ENCODE data around the gene TBXT.
"Not testable (repeated sequence)": the region's sequence is repeated elsewhere in the genome, so short reads cannot be mapped to it uniquely, and the experiment has no call there.

TBXT gene

GRCh38 chr6:166192557-166192956, 24.9 kb upstream of the TBXT start:
- Histone ChIP-seq H3K36me3 (ENCODE audit: insufficient read depth) (no peaks in the 10 kb centered on the region), H3K27ac (no peak overlapping the region), H2AFZ (ENCODE audit: low read depth) (no peak overlapping the region), H3K79me2 (ENCODE audit: insufficient read depth, low read depth) (no peaks in the 10 kb centered on the region), H3K4me2 (no peak overlapping the region), H4K20me1 (ENCODE audit: insufficient read depth) (no peaks in the 10 kb centered on the region), H3K27me3 (ENCODE audit: insufficient read depth, low read depth) (no peaks in the 10 kb centered on the region), H3K4me1 (ENCODE audit: low read depth, poor library complexity, severe bottlenecking) (no peaks in the 10 kb centered on the region), H3K9ac (no peak overlapping the region), H3K4me3 (IDR thresholded peaks at IDR 0.05; ENCODE audit: insufficient read depth, low read depth, low read length) (no peak overlapping the region)
- TF ChIP-seq CTCF (conservative IDR thresholded peaks at IDR 0.05; ENCODE audit: low read depth, low read length), result no peak

- Histone ChIP-seq H3K4me3 (IDR thresholded peaks at IDR 0.05; ENCODE audit: insufficient read depth, low read depth, low read length) (no peak overlapping the region), H3K4me2 (no peak overlapping the region), H3K36me3 (ENCODE audit: insufficient read depth) (no peaks in the 10 kb centered on the region), H3K9ac (no peak overlapping the region), H3K4me1 (ENCODE audit: low read depth, poor library complexity, severe bottlenecking) (no peaks in the 10 kb centered on the region), H2AFZ (ENCODE audit: low read depth) (no peak overlapping the region), H3K79me2 (ENCODE audit: insufficient read depth, low read depth) (no peaks in the 10 kb centered on the region), H3K27ac (no peak overlapping the region), H3K27me3 (ENCODE audit: insufficient read depth, low read depth) (no peaks in the 10 kb centered on the region), H4K20me1 (ENCODE audit: insufficient read depth) (no peaks in the 10 kb centered on the region)
- TF ChIP-seq CTCF (conservative IDR thresholded peaks at IDR 0.05; ENCODE audit: low read depth, low read length), result no peak
Measured at GRCh38 chr6:166192136-166192535, 24.5 kb upstream of the TBXT start.

- H3K4me3 ChIP-seq (IDR thresholded peaks at IDR 0.05; ENCODE audit: insufficient read depth, low read depth, low read length), result no peak overlapping the region
- H3K27me3 ChIP-seq (ENCODE audit: insufficient read depth, low read depth), result no peaks in the 10 kb centered on the region
- no peak overlapping the region for H2AFZ ChIP-seq (ENCODE audit: low read depth)
- no peak overlapping the region for H3K27ac ChIP-seq
- no peak overlapping the region for H3K9ac ChIP-seq
- H3K4me1 ChIP-seq (ENCODE audit: low read depth, poor library complexity, severe bottlenecking), result no peaks in the 10 kb centered on the region
- no peak for TF ChIP-seq CTCF (conservative IDR thresholded peaks at IDR 0.05; ENCODE audit: low read depth, low read length)
- H3K4me2 ChIP-seq, result no peak overlapping the region
- H4K20me1 ChIP-seq (ENCODE audit: insufficient read depth), result no peaks in the 10 kb centered on the region
- no peaks in the 10 kb centered on the region for H3K79me2 ChIP-seq (ENCODE audit: insufficient read depth, low read depth)
- H3K36me3 ChIP-seq (ENCODE audit: insufficient read depth), result no peaks in the 10 kb centered on the region
Measured at GRCh38 chr6:166179704-166180103, 12.1 kb upstream of the TBXT start.

- Histone ChIP-seq H3K27me3 (ENCODE audit: insufficient read depth, low read depth) (no peaks in the 10 kb centered on the region), H4K20me1 (ENCODE audit: insufficient read depth) (no peaks in the 10 kb centered on the region), H3K27ac (no peak overlapping the region), H3K79me2 (ENCODE audit: insufficient read depth, low read depth) (no peaks in the 10 kb centered on the region), H3K4me3 (IDR thresholded peaks at IDR 0.05; ENCODE audit: insufficient read depth, low read depth, low read length) (no peak overlapping the region), H3K36me3 (ENCODE audit: insufficient read depth) (no peaks in the 10 kb centered on the region), H3K9ac (no peak overlapping the region), H2AFZ (ENCODE audit: low read depth) (no peak overlapping the region), H3K4me1 (ENCODE audit: low read depth, poor library complexity, severe bottlenecking) (no peaks in the 10 kb centered on the region), H3K4me2 (no peak overlapping the region)
- TF ChIP-seq CTCF (conservative IDR thresholded peaks at IDR 0.05; ENCODE audit: low read depth, low read length), result no peak
Measured at GRCh38 chr6:166176106-166176505, 8.5 kb upstream of the TBXT start.

GRCh38 chr6:166175093-166175492, 7.4 kb upstream of the TBXT start:
- H3K79me2 ChIP-seq (ENCODE audit: insufficient read depth, low read depth); H3K27ac ChIP-seq; H4K20me1 ChIP-seq (ENCODE audit: insufficient read depth); H3K9ac ChIP-seq; H3K4me1 ChIP-seq (ENCODE audit: low read depth, poor library complexity, severe bottlenecking); H2AFZ ChIP-seq (ENCODE audit: low read depth); H3K4me3 ChIP-seq (IDR thresholded peaks at IDR 0.05; ENCODE audit: insufficient read depth, low read depth, low read length); H3K36me3 ChIP-seq (ENCODE audit: insufficient read depth); H3K27me3 ChIP-seq (ENCODE audit: insufficient read depth, low read depth); H3K4me2 ChIP-seq: not testable (repeated sequence)
